HCT116 (cell line): ENCODE measurements around the gene NLRP8.
"Not testable (repeated sequence)": the region's sequence is repeated elsewhere in the genome, so short reads cannot be mapped to it uniquely, and the experiment has no call there.

ENCODE experiments used
- ATF3 ChIP-seq: IDR thresholded peaks from 2 replicates; pipeline ENCODE4 v1.6.1; 2012
- CBX3 ChIP-seq: IDR thresholded peaks from 2 replicates; pipeline ENCODE4 v1.6.1; 2012; ENCODE audit warnings: low read depth
- ELF1 ChIP-seq: IDR thresholded peaks from 2 replicates; pipeline ENCODE4 v1.6.1; 2012; ENCODE audit warnings: low read depth, borderline replicate concordance
- EZH2 ChIP-seq: fragments of 200-600 bp; sonication (generic); IDR thresholded peaks from 2 replicates; pipeline ENCODE4 v1.6.1; 2017; ENCODE audit warnings: antibody characterized with exemption, mixed run types
- JUND ChIP-seq: IDR thresholded peaks from 2 replicates; pipeline ENCODE4 v1.6.1; 2012
- MAX ChIP-seq: IDR thresholded peaks from 2 replicates; pipeline ENCODE4 v1.6.1; 2012
- POLR2A ChIP-seq: IDR thresholded peaks from 2 replicates; pipeline ENCODE4 v1.7.0; 2011; ENCODE audit warnings: borderline replicate concordance; ENCODE audit not compliant: insufficient read depth, insufficient read length; ENCODE audit errors: extremely low read depth
- POLR2AphosphoS5 ChIP-seq: IDR thresholded peaks from 2 replicates; pipeline ENCODE4 v1.6.1; 2011; ENCODE audit warnings: mild to moderate bottlenecking, low read depth, low read length, moderate library complexity
- SRF ChIP-seq: IDR thresholded peaks from 2 replicates; pipeline ENCODE4 v1.6.1; 2012; ENCODE audit warnings: low read depth
- YY1 ChIP-seq: IDR thresholded peaks from 2 replicates; pipeline ENCODE4 v1.6.1; 2011; ENCODE audit warnings: low read length, low read depth, moderate library complexity, mild to moderate bottlenecking; ENCODE audit not compliant: insufficient replicate concordance; ENCODE audit errors: extremely low read depth
- ZFX ChIP-seq: fragments of 450-650 bp; IDR thresholded peaks from 2 replicates; pipeline ENCODE4 v1.6.1; 2017
- TF ChIP-seq, protein P1 (sequence below), 3 experiments: fragments of 200-600 bp in 1 of 3; sonication (generic) in 1 of 3; IDR thresholded peaks in 2 of 3; conservative IDR thresholded peaks in 1 of 3; 2 replicates each; pipeline ENCODE4 v1.5.1; 2012 to 2017; ENCODE audit warnings: low read depth in 2 of 3, low read length in 2 of 3, antibody characterized with exemption in 1 of 3, borderline replicate concordance in 1 of 3, control low read depth in 1 of 3, mild to moderate bottlenecking in 1 of 3, mixed read lengths in 1 of 3, mixed run types in 1 of 3, moderate library complexity in 1 of 3; ENCODE audit not compliant: insufficient read depth in 1 of 3

DNA sequence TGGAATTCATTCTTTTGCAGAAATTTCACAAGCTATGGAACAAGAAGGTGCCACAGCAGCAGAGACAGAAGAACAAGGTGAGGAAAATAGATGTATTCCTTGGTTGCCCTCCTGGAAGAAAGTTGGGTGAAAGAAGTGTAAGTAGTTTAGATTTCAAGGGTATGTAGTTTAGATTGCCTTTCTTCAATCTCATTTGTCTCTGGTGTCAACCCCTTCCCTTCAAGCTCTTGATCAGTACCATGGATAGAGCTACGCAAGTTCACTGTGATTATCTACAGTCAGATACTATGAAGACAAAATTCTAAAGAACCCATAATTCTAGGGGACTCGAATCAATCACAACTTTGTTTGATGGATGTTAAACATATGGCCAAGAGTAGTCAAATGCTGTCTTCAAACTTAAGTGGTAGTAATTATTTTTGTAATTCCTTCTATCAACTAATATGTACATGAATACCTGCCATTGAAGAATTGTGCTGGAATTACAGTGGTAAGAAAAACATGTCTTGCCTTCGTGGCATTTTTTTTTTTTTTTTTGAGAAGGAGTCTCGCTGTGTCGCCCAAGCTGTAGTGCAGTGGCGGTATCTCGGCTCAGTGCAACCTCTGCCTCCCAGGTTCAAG is 72.8 kb downstream of the NLRP8 start:
- TF ChIP-seq, protein P1, sequence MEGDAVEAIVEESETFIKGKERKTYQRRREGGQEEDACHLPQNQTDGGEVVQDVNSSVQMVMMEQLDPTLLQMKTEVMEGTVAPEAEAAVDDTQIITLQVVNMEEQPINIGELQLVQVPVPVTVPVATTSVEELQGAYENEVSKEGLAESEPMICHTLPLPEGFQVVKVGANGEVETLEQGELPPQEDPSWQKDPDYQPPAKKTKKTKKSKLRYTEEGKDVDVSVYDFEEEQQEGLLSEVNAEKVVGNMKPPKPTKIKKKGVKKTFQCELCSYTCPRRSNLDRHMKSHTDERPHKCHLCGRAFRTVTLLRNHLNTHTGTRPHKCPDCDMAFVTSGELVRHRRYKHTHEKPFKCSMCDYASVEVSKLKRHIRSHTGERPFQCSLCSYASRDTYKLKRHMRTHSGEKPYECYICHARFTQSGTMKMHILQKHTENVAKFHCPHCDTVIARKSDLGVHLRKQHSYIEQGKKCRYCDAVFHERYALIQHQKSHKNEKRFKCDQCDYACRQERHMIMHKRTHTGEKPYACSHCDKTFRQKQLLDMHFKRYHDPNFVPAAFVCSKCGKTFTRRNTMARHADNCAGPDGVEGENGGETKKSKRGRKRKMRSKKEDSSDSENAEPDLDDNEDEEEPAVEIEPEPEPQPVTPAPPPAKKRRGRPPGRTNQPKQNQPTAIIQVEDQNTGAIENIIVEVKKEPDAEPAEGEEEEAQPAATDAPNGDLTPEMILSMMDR (IDR thresholded peaks at IDR 0.05 in 2 of 3, conservative IDR thresholded peaks at IDR 0.05 in 1 of 3; ENCODE audit: borderline replicate concordance in 1 of 3, insufficient read depth in 1 of 3, low read depth in 2 of 3, low read length in 2 of 3): not testable (repeated sequence)
- TF ChIP-seq ATF3, POLR2AphosphoS5, POLR2A, YY1, MAX, JUND, SRF, ZFX, CBX3, ELF1, EZH2: not testable (repeated sequence)
